NCI-H146 treated with DMSO at 0.1 percent for 48 hours (cell line): Measurements from ENCODE around the gene CTPS1.

Experiments used
- DNase-seq: peaks from one replicate; lab custom pipeline; 2025; ENCODE audit not compliant: unreplicated experiment; lab: John Stamatoyannopoulos, UW

Gene CTPS1, protein sequence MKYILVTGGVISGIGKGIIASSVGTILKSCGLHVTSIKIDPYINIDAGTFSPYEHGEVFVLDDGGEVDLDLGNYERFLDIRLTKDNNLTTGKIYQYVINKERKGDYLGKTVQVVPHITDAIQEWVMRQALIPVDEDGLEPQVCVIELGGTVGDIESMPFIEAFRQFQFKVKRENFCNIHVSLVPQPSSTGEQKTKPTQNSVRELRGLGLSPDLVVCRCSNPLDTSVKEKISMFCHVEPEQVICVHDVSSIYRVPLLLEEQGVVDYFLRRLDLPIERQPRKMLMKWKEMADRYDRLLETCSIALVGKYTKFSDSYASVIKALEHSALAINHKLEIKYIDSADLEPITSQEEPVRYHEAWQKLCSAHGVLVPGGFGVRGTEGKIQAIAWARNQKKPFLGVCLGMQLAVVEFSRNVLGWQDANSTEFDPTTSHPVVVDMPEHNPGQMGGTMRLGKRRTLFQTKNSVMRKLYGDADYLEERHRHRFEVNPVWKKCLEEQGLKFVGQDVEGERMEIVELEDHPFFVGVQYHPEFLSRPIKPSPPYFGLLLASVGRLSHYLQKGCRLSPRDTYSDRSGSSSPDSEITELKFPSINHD

DNA sequence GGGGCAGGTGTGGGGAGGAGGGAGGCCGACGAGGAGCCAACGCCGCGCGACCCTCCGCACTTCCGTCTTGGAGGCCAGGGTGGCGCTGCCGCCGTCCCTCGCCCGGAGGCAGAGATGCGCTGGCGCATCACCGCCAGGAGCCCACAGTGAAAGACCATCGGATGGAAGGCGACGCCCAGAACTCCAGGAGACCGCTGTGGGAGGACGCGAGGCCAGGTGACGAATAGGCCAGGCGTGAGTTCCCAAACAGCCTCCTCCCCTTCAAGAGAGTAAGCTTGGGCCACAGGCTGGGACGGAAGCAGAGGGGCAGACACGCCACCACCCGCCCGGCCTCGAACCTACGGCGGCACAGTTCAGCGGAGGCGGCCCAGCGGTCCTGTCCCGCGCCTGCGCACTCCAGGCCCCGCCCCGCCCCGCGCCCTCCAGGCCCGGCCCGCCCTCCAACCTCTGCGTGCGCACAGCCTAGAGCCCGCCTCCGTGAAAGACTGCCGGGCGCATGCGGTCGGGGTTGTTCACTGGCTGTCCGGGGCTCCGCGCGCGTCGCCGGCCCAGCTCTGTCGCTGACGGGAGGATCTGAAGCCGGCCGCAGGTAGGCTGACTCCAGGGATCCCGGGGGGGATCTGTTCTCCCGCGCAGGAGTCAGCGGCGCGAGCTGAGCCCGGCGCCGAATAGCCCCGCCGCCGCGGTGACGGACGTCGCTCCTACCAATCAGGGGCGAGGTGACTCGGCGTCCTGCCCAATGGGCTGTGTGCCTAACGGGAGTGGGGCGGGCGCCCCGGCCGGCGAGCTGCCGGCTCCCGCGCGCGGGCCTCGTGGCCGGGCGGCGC, at the start of gene CTPS1:
CTPS1 (plus strand) TSS at position 456 of the 827 bp plus-strand sequence. CDS start 3,595 bp downstream, outside the sequence.
- peak; percentile 76 for DNase-seq

GRCh38 chr1:40930174-40930964, 49.1 kb upstream of the CTPS1 start:
- peak; percentile 4 for DNase-seq

DNA sequence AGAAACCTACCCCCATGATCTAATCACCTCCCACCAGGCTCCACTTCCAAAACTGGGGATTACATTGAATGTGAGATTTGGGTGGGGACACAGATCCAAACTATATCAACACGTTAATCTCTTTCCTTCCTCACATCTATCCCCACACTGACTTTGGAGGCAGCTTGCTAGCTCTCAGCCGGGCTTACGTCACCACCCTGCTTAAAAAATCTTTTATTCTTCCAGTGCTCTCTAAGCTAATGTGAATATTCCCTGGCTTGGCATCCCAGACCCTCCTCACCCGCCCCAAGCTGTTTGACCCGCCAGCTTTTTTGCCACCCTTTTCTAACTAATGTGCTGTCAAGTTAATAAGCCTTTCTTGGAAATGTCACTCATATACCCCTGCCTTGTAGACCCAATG, 47.9 kb upstream of the CTPS1 start:
- DNase-seq = no peak

- peak; percentile 47 for DNase-seq
These were observed 47.5 kb upstream of the CTPS1 start for GRCh38 chr1:40932006-40932405.

DNA sequence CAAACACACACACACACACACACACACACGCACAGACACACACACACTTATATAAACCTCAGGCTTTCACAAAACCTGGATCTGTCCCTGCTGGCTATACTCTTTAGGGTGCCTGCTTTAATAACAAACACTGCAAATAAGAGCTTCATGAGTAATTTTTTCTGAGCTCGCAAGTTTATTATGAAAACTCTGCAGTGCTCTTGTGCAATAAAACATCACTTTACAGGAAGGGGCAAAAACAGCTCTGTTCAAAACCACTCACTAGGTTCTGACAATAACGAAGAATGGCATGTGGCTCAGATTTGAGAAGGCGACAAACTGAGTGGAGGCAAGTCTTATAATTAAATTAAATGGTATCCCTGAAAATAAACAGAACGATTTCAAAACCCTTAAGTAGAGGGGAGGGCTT, 42.6 kb upstream of the CTPS1 start:
- DNase-seq = no peak

DNA sequence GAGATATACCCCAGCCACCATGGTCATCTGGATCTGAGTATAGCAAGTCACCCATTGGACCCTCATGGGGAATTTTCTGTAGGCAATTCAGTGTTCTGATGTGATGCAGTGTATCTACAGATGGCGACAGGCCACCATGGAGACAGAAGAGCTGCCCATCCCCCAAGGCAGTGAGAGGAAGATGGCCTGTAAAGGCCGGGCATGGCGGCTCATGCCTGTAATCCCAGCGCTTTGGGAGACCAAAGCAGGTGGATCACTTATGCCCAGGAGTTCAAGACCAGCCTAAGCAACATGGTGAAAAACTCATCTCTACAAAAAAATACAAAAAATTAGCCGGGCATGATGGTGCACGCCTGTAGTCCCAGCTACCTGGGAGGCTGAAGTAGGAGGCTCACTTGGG, 41.1 kb upstream of the CTPS1 start:
- no peak for DNase-seq

DNA sequence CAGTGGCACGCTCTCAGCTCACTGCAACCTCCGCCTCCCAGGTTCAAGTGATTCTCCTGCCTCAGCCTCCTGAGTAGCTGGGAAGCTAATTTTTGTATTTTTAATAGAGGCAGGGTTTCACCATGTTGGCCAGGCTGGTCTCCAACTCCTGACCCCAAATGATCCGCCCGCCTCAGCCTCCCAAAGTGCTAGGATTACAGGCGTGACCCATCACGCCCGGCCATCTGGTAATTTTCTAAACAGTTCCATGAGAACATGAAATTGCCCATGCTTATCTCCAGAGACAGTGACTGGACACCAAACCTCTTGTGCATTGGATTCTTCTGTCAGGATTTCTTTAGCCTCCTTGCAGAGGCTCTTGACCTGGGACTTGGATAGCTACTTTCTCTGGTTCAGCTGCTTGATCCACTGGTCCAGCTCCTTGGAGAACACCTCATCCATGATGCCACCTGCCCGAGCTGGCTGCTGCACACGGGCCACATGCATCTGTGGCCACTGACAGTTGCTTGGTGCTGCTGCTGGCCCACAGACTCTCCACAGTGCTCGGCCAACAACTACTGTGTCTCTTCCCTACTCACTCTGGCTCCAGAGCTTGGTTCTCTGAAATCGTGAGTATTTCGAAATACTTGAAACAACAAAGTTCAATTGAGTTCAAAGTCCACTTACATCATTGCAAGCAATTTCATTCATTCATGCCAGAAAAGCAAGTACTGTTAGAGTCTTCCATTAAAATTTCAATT, 40.0 kb upstream of the CTPS1 start:
- no peak for DNase-seq

DNA sequence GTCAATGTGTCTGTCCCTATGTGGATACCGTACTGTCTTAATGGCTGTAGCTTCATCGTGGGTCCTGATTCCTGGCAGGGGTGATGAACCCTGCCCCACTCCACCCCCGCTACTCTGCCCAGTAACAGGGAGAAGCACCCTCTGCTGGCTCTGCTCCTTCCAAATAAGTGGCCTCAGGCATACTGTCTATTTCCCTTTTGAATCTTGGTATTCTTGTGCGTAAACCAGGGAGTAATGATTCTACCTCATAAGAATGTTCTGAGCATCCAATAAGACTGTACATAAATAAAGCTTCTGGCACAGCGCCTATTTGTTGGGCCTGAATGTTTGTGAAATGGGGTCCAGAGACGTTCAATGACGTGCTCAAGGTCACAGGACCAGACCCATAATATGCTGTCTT, 35.2 kb upstream of the CTPS1 start:
- DNase-seq = no peak

DNA sequence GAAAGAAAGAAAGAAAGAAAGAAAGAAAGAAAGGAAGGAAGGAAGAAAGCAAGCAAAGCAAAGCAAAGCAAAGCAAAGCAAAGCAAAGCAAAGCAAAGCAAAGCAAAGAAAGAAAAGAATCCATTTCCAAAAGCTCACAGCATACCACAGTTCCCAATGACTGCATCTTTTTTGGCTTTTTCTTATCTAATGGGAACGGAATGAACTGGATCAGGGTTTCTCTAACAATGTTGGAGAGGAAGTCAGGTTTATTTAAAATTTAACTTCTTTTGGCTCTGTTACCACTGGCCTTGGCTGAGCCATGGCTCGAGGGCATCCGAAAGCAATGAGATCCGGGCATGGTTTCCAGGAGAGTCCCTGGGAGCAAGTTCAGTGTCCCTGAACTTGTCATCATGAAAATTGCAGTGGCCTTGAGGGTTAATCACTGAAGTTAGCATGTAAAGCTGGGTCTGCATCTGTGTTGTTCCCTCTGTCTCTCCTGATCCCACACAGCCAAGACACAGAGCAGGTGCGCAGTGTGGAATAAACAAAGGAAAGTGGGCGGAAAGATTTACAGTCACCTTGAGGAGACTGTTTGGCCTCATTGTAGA, 34.6 kb upstream of the CTPS1 start:
- DNase-seq = no peak

GRCh38 chr1:40945491-40945973, 34.0 kb upstream of the CTPS1 start:
- DNase-seq = no peak

DNA sequence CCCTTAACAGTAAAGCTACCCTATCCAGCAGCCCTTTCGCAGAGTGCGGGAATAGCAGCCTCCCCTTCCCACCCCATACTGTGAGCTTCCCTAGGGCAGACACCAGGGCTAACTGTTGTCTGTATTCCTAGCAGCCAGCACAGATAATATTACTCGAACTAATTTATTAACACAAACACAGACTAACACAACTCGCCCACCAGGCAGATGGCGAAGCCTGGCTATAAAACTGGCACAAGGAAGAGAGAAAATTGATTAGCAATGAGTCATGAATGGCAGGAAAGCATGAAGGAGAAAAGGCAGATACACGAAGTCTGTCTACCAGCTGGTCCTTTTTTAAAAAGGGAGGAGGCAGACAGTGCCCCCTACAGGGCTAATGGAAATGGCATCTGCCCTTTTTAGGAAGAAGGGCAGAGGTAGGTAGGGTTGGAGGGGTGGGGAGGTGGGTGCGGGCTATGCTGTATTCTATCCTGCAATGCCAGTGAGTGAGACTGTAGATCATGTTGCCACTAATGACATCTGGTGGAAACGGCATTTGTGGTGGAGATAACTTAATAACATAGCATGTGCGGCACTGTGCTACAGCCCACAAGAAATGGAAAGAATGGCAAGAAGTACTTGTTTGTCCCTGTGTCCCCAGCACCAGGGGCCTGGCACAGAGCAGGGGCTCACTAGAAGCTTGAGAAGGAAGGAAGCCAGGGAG, 30.6 kb upstream of the CTPS1 start:
- peak; percentile 73 for DNase-seq

DNA sequence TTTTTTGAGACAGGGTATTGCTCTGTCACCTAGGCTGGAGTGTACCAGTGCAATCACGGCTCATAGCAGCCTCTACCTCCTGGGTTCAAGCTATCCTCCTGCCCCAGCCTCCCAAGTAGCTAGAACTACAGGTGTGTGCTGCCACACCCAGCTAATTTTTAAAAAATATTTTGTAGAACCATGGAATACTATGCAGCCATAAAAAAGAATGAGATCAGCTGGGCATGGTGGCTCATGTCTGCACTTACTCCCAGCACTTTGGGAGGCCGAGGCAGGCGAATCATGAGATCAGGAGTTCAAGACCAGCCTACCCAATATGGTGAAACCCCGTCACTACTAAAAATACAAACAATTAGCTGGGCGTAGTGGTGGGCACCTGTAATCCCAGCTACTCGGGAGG, 29.9 kb upstream of the CTPS1 start:
- no peak for DNase-seq

GRCh38 chr1:40951943-40952743, 27.4 kb upstream of the CTPS1 start:
- DNase-seq = peak; percentile 13

- no peak for DNase-seq
These were observed 26.7 kb upstream of the CTPS1 start for GRCh38 chr1:40952744-40953315.

DNA sequence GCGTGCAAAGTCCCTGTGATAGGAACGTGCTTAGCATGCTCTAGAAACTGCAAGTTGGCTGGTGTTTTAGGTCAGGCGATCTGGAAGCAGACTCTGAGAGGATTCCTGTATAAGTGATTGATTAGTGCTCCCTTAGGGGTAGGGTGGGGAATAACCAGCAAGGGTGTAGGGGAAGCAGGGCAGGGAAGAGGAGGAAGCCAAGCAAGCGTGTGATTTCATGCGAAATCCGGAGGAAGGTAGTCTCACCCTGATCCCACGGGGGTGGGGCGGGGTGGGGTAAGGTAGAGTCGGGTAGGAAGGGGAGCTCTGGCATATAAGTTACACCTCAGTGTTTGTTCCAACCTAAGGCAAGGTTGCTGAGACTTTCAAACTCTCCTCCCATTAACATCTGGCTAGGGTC, 24.9 kb upstream of the CTPS1 start:
- DNase-seq = no peak

DNA sequence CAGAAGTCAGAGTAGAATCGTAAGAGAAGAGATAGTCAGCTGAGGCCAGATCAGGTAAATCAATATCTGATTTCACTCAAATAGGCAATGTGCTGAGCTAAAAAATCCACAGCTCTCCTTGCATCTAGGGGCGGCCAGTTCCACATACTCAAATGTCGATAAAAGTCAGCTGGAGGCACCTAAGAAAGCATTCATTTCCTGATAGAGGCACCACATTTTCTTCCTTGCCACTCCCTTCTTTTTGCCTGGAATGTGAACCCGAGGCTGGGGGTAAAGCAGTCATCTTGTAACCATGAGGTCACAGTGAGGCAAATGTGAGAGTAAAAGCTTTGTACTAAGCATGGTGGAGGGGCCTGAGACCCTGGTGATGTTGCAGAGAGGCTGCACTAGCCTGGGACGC, 24.2 kb upstream of the CTPS1 start:
- no peak for DNase-seq

DNA sequence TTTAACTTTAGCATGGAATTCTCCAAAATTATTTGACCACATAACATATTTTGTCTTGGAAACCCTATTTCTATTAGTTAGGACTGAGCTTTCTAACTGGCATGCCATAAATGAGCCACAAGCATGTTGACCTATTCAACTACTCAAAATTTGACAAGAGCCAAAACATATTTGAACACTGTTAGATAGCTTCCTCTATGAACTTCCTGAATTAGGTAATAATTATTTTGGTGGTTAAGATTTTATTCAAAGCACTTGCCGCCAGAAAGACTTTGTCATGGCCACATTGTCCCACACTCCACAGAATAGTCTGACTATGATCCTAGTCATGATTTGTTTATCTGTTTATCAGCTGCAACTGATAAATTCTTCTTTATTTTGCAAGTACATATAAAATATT, 23.1 kb upstream of the CTPS1 start:
- DNase-seq = no peak

DNA sequence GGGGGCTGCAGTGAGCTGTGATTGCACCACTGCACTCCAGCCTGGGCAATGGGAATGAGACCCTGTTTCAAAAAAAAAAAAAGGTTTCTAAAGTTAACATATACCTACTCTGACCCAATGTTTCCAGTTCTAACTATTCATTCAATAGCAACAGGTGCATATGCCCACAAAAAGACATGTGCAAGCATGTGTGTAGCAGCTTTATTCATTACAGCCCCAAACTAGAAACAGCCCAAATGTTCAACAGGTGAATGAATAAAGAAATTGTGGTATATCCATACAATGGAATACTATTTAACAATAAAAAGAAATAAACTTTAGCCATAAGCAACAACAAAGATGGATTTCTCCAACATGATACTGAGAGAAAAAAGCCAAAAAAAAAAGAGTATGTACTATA, 21.3 kb upstream of the CTPS1 start:
- DNase-seq = no peak
